Thymus (tissue), 11 donors: ENCODE measurements around the gene DAGLA. TPM values are rescaled to one million over a fixed set of nuclear protein-coding genes. Genes with fewer than 3 reads are reported as not detected.

Source experiments
- DNase-seq, 9 donors: peaks; one replicate each; pipeline ENCODE4 v3.0.0-alpha.2; 2013; ENCODE audit warnings: low spot score in 9 of 9, low read depth in 6 of 9, missing footprints in 1 of 9
- H3K27ac ChIP-seq, 2 donors: one replicate each; pipeline ENCODE4 v1.5.1; 2013; ENCODE audit warnings: control low read depth in 1 of 2, low read depth in 1 of 2, low read length in 1 of 2, mild to moderate bottlenecking in 1 of 2, moderate library complexity in 1 of 2
- H3K27me3 ChIP-seq, 2 donors: one replicate each; pipeline ENCODE4 v1.5.1; 2013; ENCODE audit warnings: low read length in 1 of 2; ENCODE audit not compliant: control insufficient read depth in 2 of 2, insufficient read depth in 1 of 2
- H3K36me3 ChIP-seq, 2 donors: one replicate each; pipeline ENCODE4 v1.5.1; 2013; ENCODE audit warnings: low read length in 1 of 2, mild to moderate bottlenecking in 1 of 2, moderate library complexity in 1 of 2; ENCODE audit not compliant: control insufficient read depth in 2 of 2, insufficient read depth in 2 of 2
- H3K4me1 ChIP-seq, 2 donors: one replicate each; pipeline ENCODE4 v1.5.1; 2013; ENCODE audit warnings: low read length in 2 of 2; ENCODE audit not compliant: control insufficient read depth in 2 of 2, insufficient read depth in 2 of 2
- H3K4me3 ChIP-seq, 2 donors: one replicate each; pipeline ENCODE4 v1.5.1; 2013; ENCODE audit warnings: low read length in 2 of 2, control low read depth in 1 of 2, mild to moderate bottlenecking in 1 of 2
- H3K9me3 ChIP-seq, 2 donors: one replicate each; pipeline ENCODE4 v1.5.1; 2013; ENCODE audit warnings: low read length in 1 of 2, mild to moderate bottlenecking in 1 of 2; ENCODE audit not compliant: control insufficient read depth in 2 of 2, insufficient read depth in 1 of 2
- WGBS: extraction: QIAGEN DNeasy Blood & Tissue Kit; methylation state at CpG from one replicate; pipeline ENCODE4 v1.1.7; 2013; 5-methylcytosine and 5-hydroxymethylcytosine counted together
- polyA plus RNA-seq: library from polyadenylated mRNA; stranded (reverse); fragments of 200-250 nt; gene quantifications from one replicate; pipeline ENCODE4 v1.2.3, GENCODE V29; 2013
- total RNA-seq: library from RNA; stranded (reverse); fragments of 120-200 nt; gene quantifications from one replicate; pipeline ENCODE4 v1.2.4, GENCODE V29; 2013
- donor health status: healthy.

The DAGLA gene
- total and polyA plus RNA-seq, 2 donors = 0.14 to 0.43 TPM

DNA sequence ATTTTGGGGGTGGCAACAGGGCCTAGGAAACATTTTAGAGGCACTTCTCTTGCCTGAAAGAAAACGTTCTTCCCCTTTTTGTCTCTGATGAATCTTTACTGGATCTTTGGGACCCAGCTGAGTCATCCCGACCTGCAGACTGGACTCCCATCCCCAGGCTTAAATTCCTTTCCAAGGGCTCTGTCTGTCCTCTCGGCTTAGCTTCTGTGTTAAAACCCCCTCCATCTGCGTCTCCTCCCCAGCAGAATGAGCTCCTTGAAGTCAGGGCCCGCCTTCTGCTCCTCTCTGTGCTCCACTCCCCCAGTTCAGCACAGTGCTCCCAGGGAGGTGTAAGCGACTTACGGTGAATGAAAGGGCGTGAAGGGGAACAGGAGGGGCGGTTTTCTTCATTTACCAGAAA is 895 bp upstream of the DAGLA start:
- no peak for DNase-seq
- Histone ChIP-seq H3K27me3 (peaks cover 22 to 85% of the 10 kb centered on the region in 2 donors), H3K4me3 (no peak overlapping the region), H3K36me3 (no peaks in the 10 kb centered on the region), H3K27ac (no peak overlapping the region), H3K4me1 (peaks cover 0 to 7% of the 10 kb centered on the region in 2 donors), H3K9me3 (no peaks in the 10 kb centered on the region)
- WGBS = 66% methylated on average over 9 of the region's 9 CpGs

- Histone ChIP-seq H3K36me3 (no peaks in the 10 kb centered on the region), H3K4me3 (peak overlapping the region in 1 of 2 donors; percentile 48), H3K27me3 (peaks cover 31 to 85% of the 10 kb centered on the region in 2 donors), H3K4me1 (peaks cover 3 to 15% of the 10 kb centered on the region in 2 donors), H3K9me3 (no peaks in the 10 kb centered on the region), H3K27ac (no peak overlapping the region)
- DNase-seq = no peak
- 55% methylated on average over 30 of the region's 30 CpGs for WGBS
These were observed 531 bp downstream of the DAGLA start for GRCh38 chr11:61680622-61681221.

DNA sequence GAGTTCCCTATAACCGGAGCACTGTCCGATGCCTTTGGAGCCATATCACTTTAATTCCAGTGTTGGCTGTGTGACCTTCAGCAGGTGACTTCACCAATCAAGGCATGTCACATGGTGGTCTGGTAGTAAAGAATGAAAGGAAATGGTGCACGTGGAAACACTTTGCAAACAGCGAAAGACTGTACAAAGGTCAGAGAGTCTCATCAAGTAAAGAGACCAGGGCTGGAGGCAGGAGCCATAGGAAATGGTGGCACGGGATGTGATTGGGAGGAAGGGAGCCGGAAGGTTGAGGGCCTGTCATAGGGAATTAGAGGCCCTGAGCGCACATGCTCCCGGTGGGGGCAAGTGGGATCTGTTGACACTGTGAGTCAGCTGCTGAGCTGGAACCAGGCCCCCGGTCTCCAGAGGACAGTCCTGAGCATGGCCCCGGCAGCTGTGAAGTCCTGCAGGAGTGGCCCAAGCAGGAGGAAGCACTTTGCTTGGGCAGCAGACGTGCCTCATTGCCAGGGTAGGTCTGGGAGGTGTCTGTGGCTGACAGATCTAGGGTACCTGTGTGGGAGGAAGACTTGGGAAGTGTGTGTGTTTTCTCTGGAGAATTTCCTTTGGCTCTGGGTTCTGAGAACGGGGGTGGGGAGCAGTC is 2.0 kb downstream of the DAGLA start:
- no peak overlapping the region for H3K27ac ChIP-seq

DNA sequence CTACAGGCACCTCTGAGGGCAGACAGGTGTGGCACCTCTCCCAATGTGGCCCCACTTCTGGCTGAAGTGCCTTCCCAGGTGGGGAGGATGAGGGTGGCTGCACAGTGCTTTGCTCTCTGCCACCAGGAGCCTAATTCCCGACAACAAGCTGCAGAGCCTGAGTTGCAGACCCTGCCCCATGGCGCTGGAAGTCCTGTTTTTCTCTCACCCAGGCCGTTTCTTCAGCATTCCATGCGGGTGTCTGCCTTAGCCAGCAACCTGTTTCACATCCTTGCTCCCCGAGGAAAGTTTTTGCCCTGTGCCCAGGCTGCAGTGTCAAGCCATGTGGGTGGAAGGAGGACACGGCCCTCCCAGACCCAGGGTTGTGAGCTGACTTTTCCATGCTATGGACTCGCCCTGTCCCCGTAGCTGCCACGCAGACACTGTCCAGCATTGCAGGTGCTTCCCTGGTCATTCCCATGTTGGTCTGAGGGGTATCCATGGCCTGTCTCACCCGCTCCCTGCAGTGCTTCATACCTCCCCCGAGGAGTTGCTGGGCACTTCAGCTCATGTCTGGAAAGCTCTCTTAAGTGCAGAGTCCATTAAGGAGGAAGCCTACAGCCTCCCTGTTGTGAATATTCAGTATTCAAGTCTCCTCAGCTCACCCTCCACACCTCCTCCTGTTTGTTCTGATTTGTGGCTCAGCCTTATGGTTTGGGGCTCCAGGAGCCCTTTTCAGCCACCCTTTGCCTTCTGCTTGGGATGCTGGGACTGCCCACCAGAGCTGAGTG is 2.9 kb downstream of the DAGLA start:
- H3K27me3 ChIP-seq = peaks cover 31 to 85% of the 10 kb centered on the region in 2 donors
- WGBS = 95% methylated on average over 11 of the region's 11 CpGs
- no peak overlapping the region for H3K4me3 ChIP-seq
- no peak for DNase-seq
- no peaks in the 10 kb centered on the region for H3K9me3 ChIP-seq
- no peaks in the 10 kb centered on the region for H3K36me3 ChIP-seq
- no peak overlapping the region for H3K27ac ChIP-seq
- peaks cover 3 to 18% of the 10 kb centered on the region in 2 donors for H3K4me1 ChIP-seq

More for the DNA sequence above, 2.0 kb downstream of the DAGLA start:
- peaks cover 3 to 18% of the 10 kb centered on the region in 2 donors for H3K4me1 ChIP-seq
- H3K9me3 ChIP-seq = no peaks in the 10 kb centered on the region
- peaks cover 31 to 86% of the 10 kb centered on the region in 2 donors for H3K27me3 ChIP-seq
- WGBS = 90% methylated on average over 12 of the region's 12 CpGs
- DNase-seq = no peak
- no peaks in the 10 kb centered on the region for H3K36me3 ChIP-seq
- H3K4me3 ChIP-seq = no peak overlapping the region

DNA sequence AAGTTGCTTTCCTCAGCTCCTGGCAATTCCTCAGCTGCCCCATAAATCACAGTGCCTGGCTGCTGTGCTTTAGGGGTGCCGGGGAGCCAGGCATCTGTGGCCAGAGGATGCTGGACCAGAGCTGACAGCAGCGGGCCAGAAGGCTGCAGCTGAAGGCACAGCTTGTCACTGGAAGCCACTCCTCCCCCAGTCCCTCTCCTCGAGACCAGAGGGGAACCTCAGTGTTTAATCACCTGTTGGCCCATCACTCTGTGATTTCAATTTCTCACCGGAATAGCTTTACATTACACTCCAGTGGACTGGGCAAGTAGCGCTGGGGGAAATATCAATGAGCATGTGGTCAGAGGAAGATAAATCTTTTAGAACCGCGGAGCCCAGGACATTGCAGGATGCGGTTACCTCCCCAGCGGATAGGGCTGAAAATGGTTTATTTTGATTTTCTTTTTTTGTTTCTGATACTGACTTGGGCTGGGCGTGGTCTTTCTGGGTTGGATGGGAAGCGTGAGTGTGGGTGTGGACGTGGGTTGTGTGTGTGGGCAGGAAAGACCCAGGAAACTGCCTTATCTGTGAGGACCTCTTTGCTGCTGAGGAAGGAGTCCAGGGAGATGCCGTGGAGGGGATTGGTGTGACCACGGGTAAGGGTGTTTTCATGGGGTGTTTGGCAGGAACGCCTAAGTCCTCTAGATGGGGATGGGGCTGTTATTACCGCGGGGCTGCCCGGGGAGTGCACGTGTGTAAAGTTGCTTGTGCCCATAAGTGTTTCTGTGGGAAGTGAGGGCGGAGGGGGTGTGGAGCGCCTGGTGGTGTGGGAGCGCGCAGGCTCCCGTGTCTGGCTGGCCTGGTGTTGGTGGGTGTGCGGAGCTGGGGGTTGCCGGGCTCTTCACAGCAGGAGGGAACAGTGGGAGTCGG is 4.0 kb downstream of the DAGLA start:
- no peak for DNase-seq
- WGBS = 11% methylated on average over 27 of the region's 27 CpGs
- Histone ChIP-seq H3K36me3 (no peaks in the 10 kb centered on the region), H3K9me3 (no peaks in the 10 kb centered on the region), H3K4me1 (peaks cover 3 to 27% of the 10 kb centered on the region in 2 donors), H3K27me3 (peaks cover 29 to 78% of the 10 kb centered on the region in 2 donors), H3K27ac (no peak overlapping the region), H3K4me3 (no peak overlapping the region)

GRCh38 chr11:61684870-61685616 is 4.9 kb downstream of the DAGLA start:
- no peak overlapping the region for H3K4me3 ChIP-seq
- 80% methylated on average over 14 of the region's 14 CpGs for WGBS
- H3K27ac ChIP-seq = no peak overlapping the region
- DNase-seq = no peak
- peaks cover 26 to 71% of the 10 kb centered on the region in 2 donors for H3K27me3 ChIP-seq
- peaks cover 3 to 25% of the 10 kb centered on the region in 2 donors for H3K4me1 ChIP-seq
- H3K36me3 ChIP-seq = no peaks in the 10 kb centered on the region
- no peaks in the 10 kb centered on the region for H3K9me3 ChIP-seq

DNA sequence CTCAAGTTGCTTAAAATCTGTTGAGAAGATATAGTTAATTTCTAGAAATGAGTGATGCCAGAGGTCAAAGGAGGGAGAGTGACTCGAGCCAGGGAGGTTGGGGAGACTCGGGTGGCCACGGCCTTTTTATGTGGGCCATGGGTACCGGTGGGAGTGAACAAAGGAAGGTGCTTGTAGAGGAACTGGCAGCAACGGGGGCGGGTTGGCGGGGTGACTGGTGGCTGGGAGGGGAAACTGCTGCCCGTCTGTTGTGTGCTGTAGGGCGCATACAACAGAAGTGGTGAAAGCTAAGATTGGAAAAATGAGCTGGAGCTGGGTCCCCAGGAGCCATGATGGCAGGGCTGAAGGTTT is 5.4 kb downstream of the DAGLA start:
- no peaks in the 10 kb centered on the region for H3K9me3 ChIP-seq
- no peak for DNase-seq
- no peaks in the 10 kb centered on the region for H3K36me3 ChIP-seq
- H3K27me3 ChIP-seq = peaks cover 23 to 69% of the 10 kb centered on the region in 2 donors
- no peak overlapping the region for H3K4me3 ChIP-seq
- peaks cover 3 to 24% of the 10 kb centered on the region in 2 donors for H3K4me1 ChIP-seq
- no peak overlapping the region for H3K27ac ChIP-seq
- 11% methylated on average over 9 of the region's 9 CpGs for WGBS

DNA sequence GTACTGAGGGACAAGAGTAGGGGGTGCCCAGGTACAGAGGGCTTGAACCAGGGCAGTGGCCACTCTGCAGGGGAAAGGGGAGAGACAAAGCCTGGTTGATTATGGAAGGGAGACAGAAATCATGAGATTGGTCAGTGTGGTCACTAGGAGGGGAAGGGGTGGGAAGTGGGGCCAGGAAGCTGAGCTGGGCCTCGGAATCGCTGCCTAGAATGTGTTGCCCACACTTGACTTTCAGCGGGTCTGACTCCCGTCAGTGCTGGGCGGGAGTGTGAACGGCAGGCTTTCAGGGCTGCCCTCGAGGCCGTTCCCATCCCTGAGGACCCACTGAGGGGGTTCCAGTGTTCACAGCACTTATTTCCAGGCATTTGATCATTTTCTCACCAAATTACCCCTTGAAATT is 5.9 kb downstream of the DAGLA start:
- peaks cover 18 to 64% of the 10 kb centered on the region in 2 donors for H3K27me3 ChIP-seq
- H3K9me3 ChIP-seq = no peaks in the 10 kb centered on the region
- WGBS = 91% methylated on average over 8 of the region's 8 CpGs
- no peak for DNase-seq
- H3K4me3 ChIP-seq = no peak overlapping the region
- H3K4me1 ChIP-seq = peaks cover 3 to 22% of the 10 kb centered on the region in 2 donors
- no peaks in the 10 kb centered on the region for H3K36me3 ChIP-seq
- no peak overlapping the region for H3K27ac ChIP-seq
